Measurements from ENCODE around the gene NDUFS8.
"Not testable (repeated sequence)": the region's sequence is repeated elsewhere in the genome, so short reads cannot be mapped to it uniquely, and the experiment has no call there.

NDUFS8 gene

DNA sequence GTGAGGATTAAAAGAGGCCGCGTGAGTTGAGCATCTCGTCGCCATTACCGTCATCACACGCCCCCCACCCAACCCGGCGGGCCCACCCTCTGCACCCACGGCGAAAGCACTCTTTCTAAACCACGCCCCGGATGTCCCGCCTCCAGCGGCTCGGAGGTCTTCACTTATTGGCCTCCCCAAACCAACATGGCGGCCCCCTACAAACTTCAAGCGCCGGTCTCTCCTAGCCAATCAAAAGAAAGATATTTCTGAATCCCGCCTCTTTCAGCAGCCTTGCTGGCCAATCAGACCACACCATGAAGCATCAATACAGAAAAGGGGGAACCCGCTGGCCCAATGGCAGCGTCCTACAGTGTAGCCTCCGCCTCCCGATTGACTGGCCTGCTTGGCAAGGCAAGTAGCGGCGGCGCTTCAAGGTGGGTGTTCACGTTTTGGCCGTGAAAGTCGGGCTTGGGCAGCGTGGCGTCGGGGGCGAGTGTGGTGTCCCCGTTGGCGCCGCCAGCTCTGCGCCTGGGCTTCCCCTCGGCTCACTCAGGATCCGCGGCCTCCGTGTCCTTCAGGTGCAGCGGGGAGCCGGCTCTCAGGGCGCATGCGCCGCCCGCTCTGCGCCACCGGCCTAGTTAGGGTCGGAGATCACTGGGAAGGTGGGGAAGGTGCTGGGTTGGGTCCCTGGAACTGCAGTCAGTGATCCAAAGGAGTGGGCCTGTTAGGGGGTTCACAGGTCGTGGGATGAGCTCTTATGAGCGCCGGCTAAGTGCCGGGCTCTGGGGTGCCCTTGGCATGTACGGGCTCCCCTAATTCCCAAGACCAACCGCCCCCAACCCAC lies at the start of gene NDUFS8:
NDUFS8 (plus strand) TSS at position 364 of the 826 bp plus-strand sequence. CDS start 1,471 bp downstream, outside the sequence.
- DNase-seq = peak; percentile 95

DNA sequence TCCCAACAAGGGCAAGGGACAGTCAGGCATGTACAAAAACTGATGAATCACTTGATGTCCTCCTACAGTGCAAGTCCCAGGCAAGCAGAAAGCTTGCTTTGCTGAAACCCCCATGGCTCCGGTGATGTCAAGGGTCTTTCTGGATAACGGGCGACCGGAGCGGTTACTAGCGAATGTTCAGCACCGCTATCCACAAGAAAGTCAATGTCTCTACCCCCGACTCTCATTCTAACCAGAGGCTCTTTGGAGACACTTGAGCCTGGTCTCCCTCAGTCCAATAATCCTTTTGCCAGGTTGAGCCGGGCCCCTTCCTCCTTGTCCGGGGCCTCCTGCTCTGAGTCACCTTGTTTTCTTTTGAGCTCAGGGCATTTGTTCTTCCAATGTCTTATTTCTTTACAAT lies 49.3 kb upstream of the NDUFS8 start:
- not testable (repeated sequence) for DNase-seq

- DNase-seq = not testable (repeated sequence)
These were observed 48.1 kb upstream of the NDUFS8 start for GRCh38 chr11:67982255-67982857.

DNA sequence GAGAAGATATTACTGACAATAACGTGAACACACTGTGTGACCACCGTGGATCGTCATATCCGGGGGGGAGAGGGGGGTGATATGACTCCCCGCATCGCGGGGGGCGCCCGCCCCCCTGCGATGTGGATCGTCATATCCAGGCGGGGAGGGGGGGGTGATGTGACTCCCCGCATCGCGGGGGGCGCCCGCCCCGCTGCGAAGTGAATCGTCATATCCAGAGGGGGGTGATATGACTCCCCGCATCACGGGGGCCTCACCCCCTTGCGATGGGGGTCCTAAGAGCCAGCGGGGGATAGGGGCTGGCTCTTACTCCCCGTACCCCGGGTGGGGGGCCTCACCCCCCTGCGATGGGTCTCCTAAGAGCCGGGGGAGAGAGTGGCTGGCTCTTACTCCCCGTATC lies 46.5 kb upstream of the NDUFS8 start:
- DNase-seq = no peak

DNA sequence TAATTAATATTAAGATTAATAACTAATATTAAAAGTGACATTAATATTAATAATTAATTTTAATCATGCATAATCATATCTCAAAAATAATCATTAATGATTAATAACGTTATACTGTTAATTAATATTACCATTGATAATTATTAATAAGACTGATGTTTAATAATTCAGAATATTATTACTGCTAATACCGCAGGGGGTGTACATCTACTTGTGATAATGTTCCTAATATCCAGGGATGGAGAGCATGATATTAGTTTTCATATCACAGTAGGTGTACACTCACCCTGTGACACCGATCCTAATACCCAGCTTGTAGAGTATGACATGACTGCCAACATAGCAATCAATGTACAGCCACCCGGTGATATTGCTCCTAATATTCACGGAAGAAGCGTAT lies 45.2 kb upstream of the NDUFS8 start:
- DNase-seq = not testable (repeated sequence)

GRCh38 chr11:67990546-67991346 lies 39.7 kb upstream of the NDUFS8 start:
- not testable (repeated sequence) for DNase-seq

- not testable (repeated sequence) for DNase-seq
These were observed 38.9 kb upstream of the NDUFS8 start for GRCh38 chr11:67991347-67992121.

GRCh38 chr11:67993821-67994220 lies 36.7 kb upstream of the NDUFS8 start:
- peak; percentile 33 for DNase-seq

GRCh38 chr11:67994387-67994786 lies 36.1 kb upstream of the NDUFS8 start:
- not testable (repeated sequence) for DNase-seq

GRCh38 chr11:67995129-67995528 lies 35.4 kb upstream of the NDUFS8 start:
- not testable (repeated sequence) for DNase-seq

- not testable (repeated sequence) for DNase-seq
These were observed 34.9 kb upstream of the NDUFS8 start for GRCh38 chr11:67995579-67995978.

GRCh38 chr11:67996051-67996450 lies 34.4 kb upstream of the NDUFS8 start:
- DNase-seq = no peak

- no peak for DNase-seq
These were observed 33.6 kb upstream of the NDUFS8 start for GRCh38 chr11:67996622-67997474.

DNA sequence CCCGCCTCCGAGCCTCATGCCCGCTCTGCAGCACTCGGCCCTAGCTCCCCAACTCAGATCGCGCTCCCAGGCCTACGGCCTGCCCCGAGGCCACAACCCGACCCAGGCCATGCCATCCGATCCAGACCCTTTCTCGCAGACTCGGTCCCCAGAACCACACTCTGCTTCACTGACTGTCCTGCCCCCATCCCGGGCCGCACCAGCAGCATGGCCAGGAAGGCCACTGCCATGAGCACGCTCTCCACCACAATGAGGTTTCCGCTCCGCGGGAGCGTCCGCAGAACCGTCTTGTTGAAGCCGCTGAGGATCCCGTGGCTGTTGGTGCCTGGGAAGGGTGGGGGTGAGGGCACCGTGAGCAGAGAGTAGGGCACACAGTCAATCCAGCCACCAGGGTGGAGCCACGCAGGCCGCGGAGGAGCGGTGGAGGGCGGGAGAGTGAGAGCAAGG lies 33.0 kb upstream of the NDUFS8 start:
- no peak for DNase-seq

- DNase-seq = peak; percentile 12
These were observed 32.1 kb upstream of the NDUFS8 start for GRCh38 chr11:67998150-67999045.

DNA sequence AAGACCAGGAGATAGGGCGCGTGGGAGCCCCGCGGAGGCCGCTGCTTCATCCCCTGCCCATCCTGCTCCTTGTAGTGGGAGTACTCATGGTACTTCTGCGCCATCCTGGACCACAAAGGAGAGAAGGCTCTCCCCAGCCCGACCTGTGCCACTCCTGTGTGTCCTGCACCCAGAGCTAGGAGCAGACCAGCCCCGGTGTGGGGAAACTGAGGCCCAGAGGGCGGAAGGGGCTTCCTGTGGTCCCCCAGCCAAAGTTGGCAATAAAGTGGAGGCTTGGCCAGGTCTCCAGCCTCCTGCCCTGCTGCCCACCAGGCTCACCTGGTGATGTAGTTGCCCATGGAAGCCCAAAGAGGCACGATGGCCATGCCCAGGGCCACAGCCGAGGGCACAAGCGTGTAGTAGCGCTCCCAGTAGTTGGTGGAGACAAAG lies 31.3 kb upstream of the NDUFS8 start:
- DNase-seq = no peak

DNA sequence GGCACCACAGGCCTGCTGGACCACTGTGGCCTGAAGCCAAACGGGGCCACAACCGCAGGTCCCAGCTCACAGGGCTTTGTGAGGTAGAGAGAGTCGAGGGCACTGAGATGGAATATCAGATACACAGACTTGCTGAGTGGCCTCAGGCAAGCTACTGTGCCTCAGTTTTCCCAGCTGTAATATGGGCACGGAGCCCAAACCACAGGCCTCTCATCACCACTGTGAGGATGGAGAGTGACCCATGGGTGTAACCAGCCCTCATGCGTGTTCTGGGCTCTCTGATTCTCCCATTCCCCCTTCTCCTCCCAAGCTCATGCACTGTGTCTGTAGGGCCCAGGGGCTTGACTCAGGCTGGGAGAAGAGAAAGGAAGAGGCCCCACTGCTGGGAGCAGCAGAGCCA lies 30.8 kb upstream of the NDUFS8 start:
- DNase-seq = no peak

DNA sequence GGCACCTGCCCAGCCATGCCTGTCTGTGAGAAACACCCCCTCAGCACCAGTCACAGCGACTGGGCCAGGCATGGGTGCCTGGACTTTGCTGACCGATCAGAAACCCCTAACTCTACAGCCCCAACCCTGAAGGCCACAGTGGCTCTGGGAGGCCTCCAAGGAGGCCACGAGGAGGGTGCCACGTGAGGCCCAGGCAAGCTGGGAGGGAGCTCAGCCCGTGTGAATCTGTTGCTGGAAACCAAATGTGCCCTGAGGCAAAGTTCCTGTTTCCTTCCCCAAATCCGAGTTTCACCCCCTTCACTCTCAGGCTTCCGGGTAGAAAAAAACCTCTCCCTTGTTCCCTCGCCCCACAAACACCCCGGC lies 27.9 kb upstream of the NDUFS8 start:
- no peak for DNase-seq

- peak; percentile 53 for DNase-seq
These were observed 27.3 kb upstream of the NDUFS8 start for GRCh38 chr11:68002938-68003845.
